HEK293T (cell line): ENCODE measurements around the gene NOXO1.

ENCODE experiments used
- CTCF ChIA-PET: fragments of 350-600 bp; formaldehyde crosslinking; extraction: SDS; loops from one replicate; lab custom pipeline; 2021; ENCODE audit warnings: antibody characterized with exemption, inconsistent platforms; lab: Yijun Ruan, JAX
- POLR2A ChIA-PET: fragments of 350-600 bp; formaldehyde crosslinking; extraction: SDS; loops from one replicate; lab custom pipeline; 2020; ENCODE audit warnings: antibody characterized with exemption, inconsistent platforms; lab: Yijun Ruan, JAX
- DNase-seq: peaks from one replicate; pipeline ENCODE4 v3.0.0; 2012; ENCODE audit warnings: mixed read lengths; ENCODE audit errors: extremely low spot score
- ARNT ChIP-seq: fragments of 450-650 bp; IDR thresholded peaks from 2 replicates; pipeline ENCODE4 v1.6.1; 2017; ENCODE audit warnings: mild to moderate bottlenecking
- BHLHE40 ChIP-seq: fragments of 450-650 bp; IDR thresholded peaks from 2 replicates; pipeline ENCODE4 v1.6.1; 2016; ENCODE audit warnings: mild to moderate bottlenecking, moderate library complexity, borderline replicate concordance
- CTBP1 ChIP-seq: fragments of 450-650 bp; IDR thresholded peaks from 2 replicates; pipeline ENCODE4 v1.6.1; 2016; ENCODE audit warnings: borderline replicate concordance
- ELF4 ChIP-seq: fragments of 450-650 bp; IDR thresholded peaks from 2 replicates; pipeline ENCODE4 v1.6.1; 2017; ENCODE audit warnings: antibody characterized with exemption
- FOXA1 ChIP-seq: fragments of 450-650 bp; IDR thresholded peaks from 2 replicates; pipeline ENCODE4 v1.6.1; 2016; ENCODE audit warnings: mild to moderate bottlenecking
- FOXK2 ChIP-seq: fragments of 450-650 bp; IDR thresholded peaks from 2 replicates; pipeline ENCODE4 v1.6.1; 2016; ENCODE audit warnings: mild to moderate bottlenecking
- FOXM1 ChIP-seq: fragments of 450-650 bp; IDR thresholded peaks from 2 replicates; pipeline ENCODE4 v1.6.1; 2017; ENCODE audit warnings: mild to moderate bottlenecking, borderline replicate concordance
- HDGF ChIP-seq: fragments of 450-650 bp; IDR thresholded peaks from 2 replicates; pipeline ENCODE4 v1.6.1; 2017; ENCODE audit warnings: antibody characterized with exemption, borderline replicate concordance
- L3MBTL2 ChIP-seq: fragments of 450-650 bp; conservative IDR thresholded peaks from 2 replicates; pipeline ENCODE4 v1.6.1; 2016; ENCODE audit warnings: mild to moderate bottlenecking
- LEF1 ChIP-seq: fragments of 450-650 bp; IDR thresholded peaks from 2 replicates; pipeline ENCODE4 v1.6.1; 2017; ENCODE audit warnings: mild to moderate bottlenecking, borderline replicate concordance
- NFRKB ChIP-seq: fragments of 450-650 bp; IDR thresholded peaks from 2 replicates; pipeline ENCODE4 v1.6.1; 2016; ENCODE audit warnings: mild to moderate bottlenecking, moderate library complexity
- PKNOX1 ChIP-seq: fragments of 450-650 bp; IDR thresholded peaks from 2 replicates; pipeline ENCODE4 v1.6.1; 2016
- SP1 ChIP-seq: fragments of 450-650 bp; IDR thresholded peaks from 2 replicates; pipeline ENCODE4 v1.6.1; 2017
- SUZ12 ChIP-seq: fragments of 450-650 bp; IDR thresholded peaks from 2 replicates; pipeline ENCODE4 v1.6.1; 2016; ENCODE audit warnings: mild to moderate bottlenecking
- TARDBP ChIP-seq: fragments of 450-650 bp; IDR thresholded peaks from 2 replicates; pipeline ENCODE4 v1.6.1; 2016
- ZNF384 ChIP-seq: fragments of 450-650 bp; IDR thresholded peaks from 2 replicates; pipeline ENCODE4 v1.6.1; 2016

NOXO1 gene

GRCh38 chr16:1976216-1976520 is 5.1 kb downstream of the NOXO1 start:
- ChIA-PET CTCF (no interaction called here), POLR2A (interaction anchor here (0.6 to 3.1 kb wide), 2 partner anchors 11 to 33 kb away, joined by 3 to 45 read pairs; partner anchors contain the start of genes MSRB1, RNF151 and RPS2)
- TF ChIP-seq ARNT (no peak), SP1 (no peak), FOXM1 (no peak), TARDBP (no peak), FOXA1 (no peak)
- DNase-seq: no peak

- POLR2A ChIA-PET: interaction anchor here (0.8 to 3.3 kb wide), 2 partner anchors 9 to 11 kb away, joined by 3 to 28 read pairs; partner anchors contain the start of genes GFER and RPS2
- no peak for DNase-seq
- TF ChIP-seq ARNT (no peak), CTBP1 (no peak), FOXA1 (no peak), PKNOX1 (no peak), ZNF384 (no peak), HDGF (no peak), FOXK2 (no peak), TARDBP (no peak), ELF4 (no peak), LEF1 (no peak), BHLHE40 (no peak), SP1 (no peak), FOXM1 (no peak), SUZ12 (no peak)
- CTCF ChIA-PET: no interaction called here
Measured at GRCh38 chr16:1975432-1976215, 5.6 kb downstream of the NOXO1 start.

- ChIA-PET CTCF (no interaction called here), POLR2A (interaction anchor here (1.8 to 3.3 kb wide), 2 partner anchors 10 to 13 kb away, joined by 7 to 28 read pairs; partner anchors contain the start of gene RPS2)
- TF ChIP-seq ELF4 (no peak), FOXM1 (no peak), FOXA1 (no peak), SP1 (no peak), NFRKB (no peak), TARDBP (no peak), LEF1 (no peak), BHLHE40 (no peak)
- no peak for DNase-seq
Measured at GRCh38 chr16:1974157-1975070, 6.9 kb downstream of the NOXO1 start.

- ChIA-PET POLR2A (interaction anchor here (1.8 to 3.4 kb wide), 3 partner anchors 8 to 12 kb away, joined by 7 to 28 read pairs (median 27); partner anchors contain the start of genes NOXO1 and RPS2), CTCF (no interaction called here)
- no peak for TF ChIP-seq CTBP1
- DNase-seq: no peak
Measured at GRCh38 chr16:1973461-1974156, 7.7 kb downstream of the NOXO1 start.

- DNase-seq: peak; percentile 55
- TF ChIP-seq TARDBP: no peak
- no peak for TF ChIP-seq ELF4
- no peak for TF ChIP-seq CTBP1
- TF ChIP-seq L3MBTL2: no peak
- no peak for TF ChIP-seq LEF1
- no peak for TF ChIP-seq SUZ12
- TF ChIP-seq PKNOX1: no peak
- no peak for TF ChIP-seq HDGF
- no peak for TF ChIP-seq FOXA1
- TF ChIP-seq SP1: no peak
- TF ChIP-seq FOXK2: no peak
- no peak for TF ChIP-seq FOXM1
- no peak for TF ChIP-seq ZNF384
- no peak for TF ChIP-seq BHLHE40
- no peak for TF ChIP-seq NFRKB
- TF ChIP-seq ARNT: no peak
- ChIA-PET POLR2A (interaction anchor here (1.2 to 3.4 kb wide), 6 partner anchors 8 to 183 kb away, joined by 4 to 33 read pairs (median 18); partner anchors contain the start of genes MSRB1, NOXO1, RPS2 and TRAF7), CTCF (interaction anchor here (1.4 kb wide), 1 partner anchor 43 kb away, joined by 3 read pairs; no protein-coding TSS in a partner anchor)
Measured at GRCh38 chr16:1972490-1972877, 8.8 kb downstream of the NOXO1 start.
